ENCODE measurements around the gene BRPF1. TPM values are rescaled to one million over a fixed set of nuclear protein-coding genes. Genes with fewer than 3 reads are reported as not detected.
A peak's percentile ranks its signal among the peaks of the same experiment; 100 is the strongest.

Gene BRPF1
- total RNA-seq, 1 experiment from 2014 or later = 23.6 TPM

GRCh38 chr3:9786825-9787669 lies 55.5 kb downstream of the BRPF1 start:
- ATAC-seq = peak; percentile 63
- RAD21 ChIA-PET (ENCODE audit: low non-redundant PET in 1 of 2, low total read pairs in 2 of 2, uncharacterized antibody in 2 of 2, unreplicated experiment in 2 of 2) = no interaction called here

More at GRCh38 chr3:9786825-9787669, 55.5 kb downstream of the BRPF1 start:
- no peak overlapping the region for H3K4me2 ChIP-seq (ENCODE audit: low read length)
- no TSS peak for BruUV-seq (replicated peaks)
- ChIA-PET CTCF (no interaction called here), POLR2A (no interaction called here)
- no peaks in the 10 kb centered on the region for H3K27me3 ChIP-seq (ENCODE audit: insufficient read depth, low read length)
- no peak overlapping the region for H3K9ac ChIP-seq (ENCODE audit: low read length)
- H3K9me3 ChIP-seq (ENCODE audit: control insufficient read depth in 1 of 2, insufficient read depth in 1 of 2, low read depth in 1 of 2, low read length in 2 of 2) = no peaks in the 10 kb centered on the region
- peaks cover 8% of the 10 kb centered on the region for H3K79me2 ChIP-seq (ENCODE audit: insufficient read depth, low read length)
- DNase-seq (ENCODE audit: low read depth, low spot score) = no peak
- H4K20me1 ChIP-seq (ENCODE audit: insufficient read depth) = no peaks in the 10 kb centered on the region
- no peak overlapping the region for H2AFZ ChIP-seq (ENCODE audit: low read depth, low read length, poor library complexity, severe bottlenecking)
- no peak overlapping the region for H3K27ac ChIP-seq (ENCODE audit: low read depth, low read length)
- peaks cover 15 to 22% of the 10 kb centered on the region in 2 experiments; a peak in 3 of 4 replicates for H3K36me3 ChIP-seq (ENCODE audit: control insufficient read depth in 1 of 2, insufficient read depth in 2 of 2, low read length in 2 of 2)
- H3K4me1 ChIP-seq (ENCODE audit: control insufficient read depth in 1 of 2, insufficient read depth in 2 of 2, low read length in 2 of 2) = peaks cover 0 to 8% of the 10 kb centered on the region in 2 experiments; a peak in 2 of 4 replicates
- TF ChIP-seq ZFX (IDR thresholded peaks at IDR 0.05) = no peak
- TF ChIP-seq YY1 (IDR thresholded peaks at IDR 0.05; ENCODE audit: extremely low read depth, insufficient replicate concordance, low read depth, low read length) = peak; percentile 48
- TF ChIP-seq, protein P1, sequence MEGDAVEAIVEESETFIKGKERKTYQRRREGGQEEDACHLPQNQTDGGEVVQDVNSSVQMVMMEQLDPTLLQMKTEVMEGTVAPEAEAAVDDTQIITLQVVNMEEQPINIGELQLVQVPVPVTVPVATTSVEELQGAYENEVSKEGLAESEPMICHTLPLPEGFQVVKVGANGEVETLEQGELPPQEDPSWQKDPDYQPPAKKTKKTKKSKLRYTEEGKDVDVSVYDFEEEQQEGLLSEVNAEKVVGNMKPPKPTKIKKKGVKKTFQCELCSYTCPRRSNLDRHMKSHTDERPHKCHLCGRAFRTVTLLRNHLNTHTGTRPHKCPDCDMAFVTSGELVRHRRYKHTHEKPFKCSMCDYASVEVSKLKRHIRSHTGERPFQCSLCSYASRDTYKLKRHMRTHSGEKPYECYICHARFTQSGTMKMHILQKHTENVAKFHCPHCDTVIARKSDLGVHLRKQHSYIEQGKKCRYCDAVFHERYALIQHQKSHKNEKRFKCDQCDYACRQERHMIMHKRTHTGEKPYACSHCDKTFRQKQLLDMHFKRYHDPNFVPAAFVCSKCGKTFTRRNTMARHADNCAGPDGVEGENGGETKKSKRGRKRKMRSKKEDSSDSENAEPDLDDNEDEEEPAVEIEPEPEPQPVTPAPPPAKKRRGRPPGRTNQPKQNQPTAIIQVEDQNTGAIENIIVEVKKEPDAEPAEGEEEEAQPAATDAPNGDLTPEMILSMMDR (IDR thresholded peaks at IDR 0.05 in 2 of 3, conservative IDR thresholded peaks at IDR 0.05 in 1 of 3; ENCODE audit: borderline replicate concordance in 1 of 3, insufficient read depth in 1 of 3, low read depth in 2 of 3, low read length in 2 of 3) = peak in 2 of 3 experiments; percentile 74 to 86; a peak in 4 of 6 replicates
- no peak for TF ChIP-seq POLR2AphosphoS5 (IDR thresholded peaks at IDR 0.05; ENCODE audit: low read depth, low read length)
- no peak for TF ChIP-seq MAX (IDR thresholded peaks at IDR 0.05)
- no peak for TF ChIP-seq RAD21 (IDR thresholded peaks at IDR 0.05; ENCODE audit: low read depth)
- no peak for TF ChIP-seq POLR2A (IDR thresholded peaks at IDR 0.05; ENCODE audit: borderline replicate concordance, extremely low read depth, insufficient read depth, insufficient read length)
- intact Hi-C loops (cut with micrococcal nuclease) = no loop called here
- no peaks in the 10 kb centered on the region for H3K9me2 ChIP-seq (ENCODE audit: insufficient read depth)
- no peak overlapping the region for H3K4me3 ChIP-seq (replicated peaks in 1 of 2; ENCODE audit: low read depth in 1 of 2, low read length in 2 of 2)
